Ovary (tissue), 9 donors: ENCODE measurements around the gene CACNG4. TPM values are rescaled to one million over a fixed set of nuclear protein-coding genes. Genes with fewer than 3 reads are reported as not detected.
"Not testable (repeated sequence)": the region's sequence is repeated elsewhere in the genome, so short reads cannot be mapped to it uniquely, and the experiment has no call there.

Source experiments
- DNase-seq, 5 donors: peaks; one replicate each; pipeline ENCODE4 v3.0.0-alpha.2; 2019 to 2020
- H3K27ac ChIP-seq, 2 donors: fragments of 200-600 bp; one replicate each; pipeline versions ENCODE4 v1.5.1 to v1.8.0; 2019 to 2022
- H3K27me3 ChIP-seq: fragments of 200-600 bp; one replicate; pipeline ENCODE4 v1.8.0; 2022
- H3K36me3 ChIP-seq: fragments of 200-600 bp; sonication (generic); one replicate; pipeline ENCODE4 v1.5.1; 2019
- H3K4me1 ChIP-seq: one replicate; pipeline ENCODE4 v1.8.1; 2013; ENCODE audit warnings: mild to moderate bottlenecking, moderate library complexity; ENCODE audit not compliant: insufficient read depth
- H3K4me3 ChIP-seq: fragments of 200-600 bp; sonication (generic); one replicate; pipeline ENCODE4 v1.5.1; 2017
- H3K9me3 ChIP-seq, 2 donors: fragments of 200-600 bp in 1 of 2; sonication (generic) in 1 of 2; one replicate each; pipeline versions ENCODE4 v1.5.1 to v1.8.1; 2013 to 2019; ENCODE audit warnings: mild to moderate bottlenecking in 1 of 2, moderate library complexity in 1 of 2
- CTCF ChIP-seq, 3 donors: fragments of 450-650 bp in 2 of 3; fragments of 200-600 bp in 1 of 3; IDR thresholded peaks; one replicate each; pipeline versions ENCODE4 v1.5.1 to v1.8.0; 2016 to 2022; ENCODE audit warnings: antibody characterized with exemption in 3 of 3, mild to moderate bottlenecking in 1 of 3
- EP300 ChIP-seq: sonication (generic); formaldehyde crosslinking; IDR thresholded peaks from one replicate; pipeline ENCODE4 v1.6.1; 2017; ENCODE audit warnings: antibody characterized with exemption
- POLR2A ChIP-seq: fragments of 450-650 bp; IDR thresholded peaks from one replicate; pipeline ENCODE4 v1.6.1; 2017; ENCODE audit warnings: antibody characterized with exemption, mild to moderate bottlenecking, moderate library complexity
- WGBS, 3 donors: extraction: QIAGEN DNeasy Blood & Tissue Kit in 1 of 3; methylation state at CpG; one replicate each; pipeline versions ENCODE4 v1.1.5 to v1.1.7; 2013 to 2017; 5-methylcytosine and 5-hydroxymethylcytosine counted together
- intact Hi-C, 4 donors: fragments of 100-400 bp; cut with DNase I; formaldehyde crosslinking; loops; one replicate each; pipeline versions ENCODE4 v1.11.0 to v1.15.1; 2022 to 2023
- polyA plus RNA-seq, 2 donors: library from polyadenylated mRNA; stranded (reverse); fragments of 200-250 nt in 1 of 2; fragments of 350-450 nt in 1 of 2; fragmentation: Illumina TruSeq in 1 of 2; extraction: RNeasy Lipid Tissue Mini Kit (QIAGEN cat#74804) in 1 of 2; gene quantifications; one replicate each; pipeline ENCODE4 v1.2.3, GENCODE V29; 2013 to 2014
- total RNA-seq, 7 donors: library from RNA; depleted of rRNA in 2 of 7; stranded (reverse); fragments of >200 nt in 2 of 7; fragmentation: NEBNext Ultra II Directional in 3 of 7; extraction: Animal tissue kit (Norgen Biotek cat#: 25700) in 3 of 7; gene quantifications; one replicate each; pipeline versions ENCODE4 v1.1.0 to v1.2.4, GENCODE V29; 2016 to 2023
- donor health status: DM: no; HTN: no; CAD: no; lungs with moderate emphysema.
- donor health status: DM: no; HTN: no; CAD: no.
- donor health status: Bipolar disorder and iron deficiency.
- donor health status: DM: yes; HTN: yes; CAD: no.
- donor health status: DM: no; HTN: no; CAD: no.
- donor health status: DM: yes; HTN: yes; CAD: no.

The CACNG4 gene
- total and polyA plus RNA-seq, 9 donors: 0.02 to 4.9 (median 0.22) TPM; not detected in 2

- no peak overlapping the region for H3K27ac ChIP-seq
- WGBS, 3 donors: 86 to 92% (median 91%) methylated on average over 13 of the region's 13 CpGs
- no peak for TF ChIP-seq EP300
- no peak for TF ChIP-seq POLR2A
- no peak for TF ChIP-seq CTCF (IDR thresholded peaks at IDR 0.05)
- H3K4me1 ChIP-seq: no peaks in the 10 kb centered on the region
- H3K27me3 ChIP-seq: no peaks in the 10 kb centered on the region
- intact Hi-C loops: no loop called here
- H3K36me3 ChIP-seq: no peaks in the 10 kb centered on the region
- H3K9me3 ChIP-seq: no peaks in the 10 kb centered on the region
- no peak for DNase-seq
- no peak overlapping the region for H3K4me3 ChIP-seq
Observed at GRCh38 chr17:67032985-67033384, 68.5 kb downstream of the CACNG4 start.

GRCh38 chr17:67033613-67034012 lies 69.1 kb downstream of the CACNG4 start:
- Histone ChIP-seq H3K27ac (no peak overlapping the region), H3K27me3 (no peaks in the 10 kb centered on the region), H3K9me3 (no peaks in the 10 kb centered on the region), H3K36me3 (no peaks in the 10 kb centered on the region), H3K4me3 (no peak overlapping the region), H3K4me1 (no peaks in the 10 kb centered on the region)
- TF ChIP-seq POLR2A (no peak), EP300 (no peak), CTCF (IDR thresholded peaks at IDR 0.05) (no peak)
- intact Hi-C loops: no loop called here
- WGBS, 3 donors: 80 to 90% (median 84%) methylated on average over 9 of the region's 9 CpGs
- no peak for DNase-seq

GRCh38 chr17:67035131-67036083 lies 70.9 kb downstream of the CACNG4 start:
- Histone ChIP-seq H3K4me1 (no peaks in the 10 kb centered on the region), H3K4me3 (no peak overlapping the region), H3K9me3 (no peaks in the 10 kb centered on the region), H3K27ac (no peak overlapping the region), H3K36me3 (no peaks in the 10 kb centered on the region), H3K27me3 (no peaks in the 10 kb centered on the region)
- DNase-seq: no peak
- TF ChIP-seq EP300: no peak
- WGBS, 3 donors: 71 to 75% (median 72%) methylated on average over 10 to 11 of the region's 11 CpGs
- intact Hi-C loops: no loop called here

GRCh38 chr17:67038861-67039365 lies 74.4 kb downstream of the CACNG4 start:
- intact Hi-C loops: no loop called here
- no peaks in the 10 kb centered on the region for H3K4me1 ChIP-seq
- 22 to 29% (median 23%) methylated on average over 5 of the region's 5 CpGs for WGBS, 3 donors
- no peaks in the 10 kb centered on the region for H3K36me3 ChIP-seq
- H3K27me3 ChIP-seq: no peaks in the 10 kb centered on the region
- no peaks in the 10 kb centered on the region for H3K9me3 ChIP-seq
- no peak overlapping the region for H3K27ac ChIP-seq
- TF ChIP-seq EP300: no peak
- TF ChIP-seq POLR2A: no peak
- no peak for TF ChIP-seq CTCF (IDR thresholded peaks at IDR 0.05)
- H3K4me3 ChIP-seq: no peak overlapping the region
- DNase-seq: no peak

GRCh38 chr17:67040652-67041051 lies 76.1 kb downstream of the CACNG4 start:
- no peak for TF ChIP-seq CTCF (IDR thresholded peaks at IDR 0.05)
- TF ChIP-seq EP300: no peak
- TF ChIP-seq POLR2A: no peak
- Histone ChIP-seq H3K4me1 (no peaks in the 10 kb centered on the region), H3K36me3 (no peaks in the 10 kb centered on the region), H3K4me3 (no peak overlapping the region), H3K9me3 (no peaks in the 10 kb centered on the region), H3K27me3 (no peaks in the 10 kb centered on the region), H3K27ac (no peak overlapping the region)
- intact Hi-C loops: no loop called here
- DNase-seq: no peak
- WGBS, 3 donors: 88 to 90% (median 89%) methylated on average over 6 of the region's 6 CpGs

GRCh38 chr17:67041119-67041518 lies 76.6 kb downstream of the CACNG4 start:
- H3K27ac ChIP-seq, DNase-seq, intact Hi-C loops, H3K4me3 ChIP-seq, H3K36me3 ChIP-seq, H3K9me3 ChIP-seq, H3K27me3 ChIP-seq, H3K4me1 ChIP-seq: not testable (repeated sequence)
- WGBS, 3 donors: 86 to 87% (median 87%) methylated on average over 5 of the region's 5 CpGs
